Anterior cingulate cortex (tissue), 58 donors: ENCODE measurements around the gene ASIP.
"Not testable (repeated sequence)": the region's sequence is repeated elsewhere in the genome, so short reads cannot be mapped to it uniquely, and the experiment has no call there.

Experiments
- DNase-seq, 58 donors: peaks; one replicate each; lab custom pipeline; 2025; lab: John Stamatoyannopoulos, UW

The ASIP gene

DNA sequence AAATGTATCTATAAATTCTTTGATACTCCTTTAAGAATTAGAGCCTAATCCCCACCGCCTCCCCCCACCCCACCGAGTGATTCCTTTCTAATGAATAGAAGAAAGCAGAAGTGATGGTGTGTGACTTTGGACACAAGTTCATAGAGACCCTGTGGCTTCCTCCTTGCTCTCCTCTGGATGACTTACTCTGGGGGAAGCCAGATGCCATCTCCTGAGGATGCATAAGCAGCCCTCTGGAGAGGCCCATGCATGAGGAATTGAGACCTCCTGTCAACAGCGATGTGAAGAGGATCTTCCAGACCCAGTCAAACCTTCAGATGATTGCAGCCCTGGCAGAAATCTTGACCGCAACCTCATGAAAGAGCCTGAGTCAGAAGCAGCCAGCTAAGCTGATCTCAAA lies 40.8 kb downstream of the ASIP start:
- DNase-seq: no peak

DNA sequence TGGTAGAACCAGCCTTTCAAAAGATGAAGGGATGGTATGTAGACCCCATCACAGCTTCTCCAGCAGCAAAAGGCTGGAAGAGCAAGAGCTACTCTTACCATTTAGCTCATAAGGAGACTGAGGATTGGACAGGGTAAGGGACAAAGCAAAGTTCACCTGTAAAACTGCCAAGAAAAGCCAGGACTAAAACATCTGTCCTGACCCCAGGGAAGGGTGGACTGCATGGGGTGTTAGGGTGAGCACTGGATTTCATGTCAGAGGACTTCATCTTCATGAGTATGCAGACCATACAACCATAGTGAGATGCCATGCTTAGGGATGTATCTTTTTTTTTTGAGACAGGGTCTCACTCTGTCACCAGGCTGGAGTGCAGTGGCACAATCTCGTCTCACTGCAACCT lies 42.6 kb downstream of the ASIP start:
- no peak for DNase-seq

DNA sequence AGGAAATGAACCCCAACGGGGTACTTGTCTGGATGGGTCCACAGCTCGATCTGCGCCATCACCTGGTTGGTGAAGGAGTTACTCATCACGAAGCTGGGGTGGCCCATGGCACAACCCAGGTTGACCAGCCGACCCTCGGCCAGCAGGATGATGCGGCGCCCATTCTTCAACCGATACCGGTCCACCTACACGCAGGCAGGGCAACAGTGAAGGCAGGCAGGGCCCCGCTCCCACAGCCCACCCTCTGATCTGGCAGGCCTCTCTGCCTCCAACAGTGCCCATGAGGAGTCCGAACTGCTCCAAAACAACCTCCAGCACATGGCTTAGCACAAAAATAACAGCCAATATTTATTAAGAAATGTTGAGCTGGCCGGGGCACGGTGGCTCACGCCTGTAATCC lies 44.2 kb downstream of the ASIP start:
- no peak for DNase-seq

DNA sequence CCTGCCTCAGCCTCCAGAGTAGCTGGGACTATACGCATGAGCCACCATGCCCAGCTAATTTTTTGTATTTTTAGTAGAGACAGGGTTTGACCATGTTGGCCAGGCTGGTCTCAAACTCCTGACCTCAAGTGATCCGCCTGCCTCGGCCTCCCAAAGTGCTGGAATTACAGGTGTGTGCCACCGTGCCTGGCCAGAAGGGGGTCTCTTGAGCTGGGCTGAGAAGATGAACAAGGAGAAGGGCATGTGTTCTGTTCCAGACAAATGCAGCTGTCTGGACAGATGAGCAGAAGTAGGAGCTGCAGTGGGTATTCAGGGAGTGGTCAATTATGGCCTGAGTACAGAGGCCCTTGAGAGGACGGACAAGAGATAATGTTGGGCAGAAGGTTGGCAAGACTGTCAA lies 46.3 kb downstream of the ASIP start:
- not testable (repeated sequence) for DNase-seq

DNA sequence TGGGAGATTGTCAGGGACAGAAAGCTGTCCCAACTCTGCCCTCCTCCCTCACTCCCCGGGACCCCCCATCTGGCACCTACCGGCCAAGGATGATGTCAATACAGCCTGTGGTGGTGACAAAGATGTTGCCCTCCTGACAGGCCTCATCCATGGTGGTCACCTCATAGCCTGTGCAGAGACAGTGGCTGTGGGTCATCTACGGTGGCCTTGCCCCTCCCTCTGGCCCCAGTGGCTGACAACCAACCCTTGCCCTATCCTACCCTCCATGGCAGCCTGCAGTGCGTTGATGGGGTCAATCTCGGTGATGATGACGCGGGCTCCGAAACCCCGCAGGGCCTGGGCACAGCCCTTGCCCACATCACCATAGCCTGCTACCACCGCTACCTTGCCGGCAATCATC lies 49.2 kb downstream of the ASIP start:
- no peak for DNase-seq

DNA sequence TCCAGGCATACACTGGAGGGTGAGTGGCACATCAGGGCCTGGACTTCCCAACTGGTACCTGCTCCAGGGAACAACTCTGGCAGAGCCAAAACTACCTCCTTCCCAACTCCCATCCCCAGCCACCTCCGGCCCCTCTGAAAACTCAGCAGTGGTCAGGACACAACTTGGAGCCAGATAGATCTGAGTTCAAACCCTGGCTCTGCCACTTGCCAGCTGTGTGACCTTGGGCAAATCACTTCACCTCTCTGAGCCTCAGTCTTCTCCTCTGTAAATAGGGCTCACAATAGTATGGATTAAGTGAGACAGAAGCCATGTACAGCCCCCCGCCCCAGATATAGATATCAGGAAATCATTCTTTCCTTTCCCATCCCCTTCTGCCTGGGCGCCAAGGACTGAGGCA lies 51.3 kb downstream of the ASIP start:
- DNase-seq: no peak

DNA sequence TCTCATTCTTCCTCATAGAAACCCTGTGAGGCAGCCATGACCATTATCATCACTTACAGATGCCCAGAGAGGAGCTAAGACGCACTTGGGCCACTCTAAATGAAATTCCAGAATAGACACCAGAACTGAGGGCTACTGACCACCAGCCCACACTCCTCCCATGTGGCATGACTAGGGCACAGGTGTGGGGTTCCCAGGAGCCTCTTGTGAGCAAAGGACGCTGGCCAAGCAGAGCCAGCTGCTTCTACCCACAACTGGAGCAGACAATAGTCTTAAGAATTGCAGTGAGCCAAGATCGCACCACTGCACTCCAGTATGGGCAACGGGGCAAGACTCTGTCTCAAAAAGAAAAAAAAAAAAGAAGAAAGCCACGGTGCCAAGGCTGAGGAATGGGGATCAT lies 51.9 kb downstream of the ASIP start:
- no peak for DNase-seq

DNA sequence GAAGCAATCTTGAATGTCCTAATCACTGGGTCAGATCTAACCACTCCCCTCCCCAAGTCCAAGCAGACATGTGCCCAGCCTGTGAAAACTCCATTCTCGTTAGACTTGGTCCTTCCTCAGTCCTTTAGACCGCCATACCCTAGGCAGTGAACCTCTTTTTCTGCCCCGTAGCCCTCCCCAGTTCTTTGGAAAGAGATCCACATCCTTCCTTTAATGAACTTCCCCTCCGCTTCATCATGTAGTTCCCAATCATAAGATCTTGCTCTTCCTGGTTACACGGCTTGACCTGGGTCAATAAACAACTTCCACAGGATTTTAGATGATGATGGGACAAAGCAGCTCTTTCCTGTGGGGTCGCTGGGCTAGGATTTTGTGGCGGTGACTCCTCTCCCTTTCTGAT lies 52.4 kb downstream of the ASIP start:
- no peak for DNase-seq

DNA sequence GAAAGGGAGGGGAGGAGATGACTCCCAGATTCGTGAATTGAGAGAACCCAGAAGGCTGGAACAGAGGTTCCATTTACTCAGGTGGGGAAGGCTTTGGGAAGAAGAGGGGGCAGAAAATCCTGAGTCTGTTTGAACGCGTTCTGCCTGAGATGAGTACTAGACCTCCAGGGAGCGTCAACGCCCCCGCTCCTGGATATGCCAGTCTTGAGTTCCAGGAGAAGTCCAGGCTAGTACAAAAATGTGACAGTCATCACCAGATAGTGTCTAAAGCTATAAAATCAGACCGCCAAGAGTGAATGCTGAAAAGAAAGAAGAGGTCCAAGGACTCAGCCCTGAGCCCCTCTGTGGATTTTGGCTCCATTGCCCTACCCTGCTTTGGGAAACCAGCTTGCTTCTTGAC lies 53.3 kb downstream of the ASIP start:
- no peak for DNase-seq

DNA sequence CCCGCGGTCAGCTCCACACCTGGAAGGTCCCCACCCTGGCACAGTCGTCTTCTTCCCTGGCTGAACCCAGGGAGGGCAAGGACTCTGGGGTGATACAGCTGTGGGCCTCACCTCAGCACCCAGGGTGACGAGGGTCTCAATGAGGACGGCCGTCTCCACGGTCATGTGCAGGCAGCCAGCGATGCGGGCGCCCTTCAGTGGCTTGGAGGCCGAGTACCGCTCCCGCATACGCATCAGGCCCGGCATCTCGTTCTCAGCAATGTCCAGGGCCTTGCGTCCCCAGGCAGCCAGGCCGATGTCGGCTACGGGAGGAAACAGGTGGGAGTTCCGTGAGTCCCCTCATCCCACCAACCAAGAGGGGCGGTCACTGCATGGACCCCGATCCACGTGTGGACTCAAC lies 54.1 kb downstream of the ASIP start:
- DNase-seq: no peak

DNA sequence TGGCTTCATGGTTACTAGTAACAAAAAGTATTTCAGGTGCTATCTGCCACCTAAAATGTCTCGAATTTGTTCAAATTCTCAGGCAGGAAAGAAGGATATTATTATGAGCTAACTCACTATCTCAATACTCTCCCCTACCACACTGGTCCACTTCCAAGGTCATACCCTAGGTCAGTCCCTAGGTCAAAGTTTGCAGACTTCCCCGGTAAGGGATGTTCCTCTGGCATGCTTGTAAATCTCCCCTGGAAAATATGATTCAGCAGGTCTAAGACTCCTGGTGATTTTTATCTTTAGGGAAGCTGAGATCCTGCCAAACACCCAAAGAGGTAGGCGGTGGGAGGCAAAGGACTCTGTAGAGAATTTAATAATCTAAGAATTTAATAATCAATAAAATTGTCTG lies 55.2 kb downstream of the ASIP start:
- DNase-seq: no peak

DNA sequence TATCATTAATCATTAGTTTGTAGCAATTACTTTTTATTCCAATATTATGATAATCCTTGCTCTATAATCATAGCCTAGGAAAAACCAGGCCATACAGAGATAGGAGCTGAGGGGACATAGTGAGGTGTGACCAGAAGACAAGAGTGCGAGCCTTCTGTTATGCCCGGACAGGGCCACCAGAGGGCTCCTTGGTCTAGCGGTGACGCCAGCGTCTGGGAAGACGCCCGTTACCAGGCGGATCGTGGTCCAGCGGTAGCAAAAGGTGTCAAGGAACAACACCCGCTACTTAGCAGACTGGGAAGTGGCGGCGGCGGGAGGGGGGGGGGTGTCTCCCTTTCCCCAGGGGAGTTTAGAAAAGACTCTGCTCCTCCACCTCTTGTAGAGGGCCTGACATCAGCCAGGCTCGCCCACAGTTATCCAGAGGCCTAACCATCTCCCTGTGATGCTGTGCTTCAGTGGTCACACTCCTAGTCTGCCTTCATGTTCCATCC lies 57.1 kb downstream of the ASIP start:
- DNase-seq: not testable (repeated sequence)

DNA sequence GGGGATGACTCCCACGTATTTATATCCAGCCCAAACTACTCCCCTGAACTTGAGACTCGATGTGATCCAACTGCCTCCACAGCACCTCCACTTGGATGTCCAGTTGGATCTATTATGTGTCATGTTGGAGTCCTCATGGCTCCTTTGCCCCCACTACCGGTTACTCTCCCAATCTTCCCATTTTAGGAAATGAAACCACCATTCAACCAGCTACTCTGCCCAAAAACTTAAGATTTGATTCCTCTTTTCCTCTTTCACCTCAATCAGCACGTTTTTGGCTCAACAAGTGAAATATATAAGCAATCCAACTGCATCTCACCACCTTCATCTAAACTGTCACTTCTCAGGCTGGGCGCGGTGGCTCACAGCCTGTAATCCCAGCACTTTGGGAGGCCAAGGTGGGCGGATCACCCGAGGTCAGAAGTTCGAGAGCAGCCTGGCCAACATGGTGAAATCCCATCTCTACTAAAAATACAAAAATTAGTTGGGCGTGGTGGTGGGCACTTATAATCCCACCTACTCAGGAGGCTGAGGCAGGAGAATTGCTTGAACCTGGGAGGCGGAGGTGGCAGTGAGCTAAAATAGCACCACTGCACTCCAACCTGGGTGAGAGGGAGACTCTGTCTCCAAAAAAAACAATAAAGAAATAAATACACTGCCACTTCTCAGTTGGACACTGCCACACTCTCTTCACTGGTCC lies 58.5 kb downstream of the ASIP start:
- no peak for DNase-seq

DNA sequence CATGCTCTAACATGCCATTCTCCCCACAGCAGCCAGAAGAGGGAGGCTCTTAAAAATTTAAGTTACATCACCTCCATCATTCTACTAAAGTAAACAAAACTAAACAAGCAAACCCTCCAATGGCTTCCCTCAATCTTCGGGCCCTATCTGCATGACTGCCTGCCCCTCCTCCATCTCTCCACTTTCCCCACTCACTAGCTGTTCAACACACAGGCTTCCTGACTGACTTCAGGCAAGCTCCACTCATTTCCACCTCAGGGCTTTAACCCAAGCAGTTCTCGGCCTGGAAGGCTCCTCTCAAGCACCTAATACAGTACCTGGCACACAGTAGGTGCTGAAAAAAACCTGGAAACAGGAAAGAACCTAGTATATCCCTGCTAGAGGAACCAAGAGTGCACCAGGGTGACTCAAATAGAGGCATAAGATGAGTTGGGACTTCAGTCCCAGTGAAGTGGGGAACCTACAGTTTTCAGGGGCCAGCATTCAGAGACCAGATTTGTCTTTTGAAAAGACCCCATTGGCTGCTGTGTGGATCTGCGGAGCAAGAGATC lies 59.1 kb downstream of the ASIP start:
- DNase-seq: no peak

DNA sequence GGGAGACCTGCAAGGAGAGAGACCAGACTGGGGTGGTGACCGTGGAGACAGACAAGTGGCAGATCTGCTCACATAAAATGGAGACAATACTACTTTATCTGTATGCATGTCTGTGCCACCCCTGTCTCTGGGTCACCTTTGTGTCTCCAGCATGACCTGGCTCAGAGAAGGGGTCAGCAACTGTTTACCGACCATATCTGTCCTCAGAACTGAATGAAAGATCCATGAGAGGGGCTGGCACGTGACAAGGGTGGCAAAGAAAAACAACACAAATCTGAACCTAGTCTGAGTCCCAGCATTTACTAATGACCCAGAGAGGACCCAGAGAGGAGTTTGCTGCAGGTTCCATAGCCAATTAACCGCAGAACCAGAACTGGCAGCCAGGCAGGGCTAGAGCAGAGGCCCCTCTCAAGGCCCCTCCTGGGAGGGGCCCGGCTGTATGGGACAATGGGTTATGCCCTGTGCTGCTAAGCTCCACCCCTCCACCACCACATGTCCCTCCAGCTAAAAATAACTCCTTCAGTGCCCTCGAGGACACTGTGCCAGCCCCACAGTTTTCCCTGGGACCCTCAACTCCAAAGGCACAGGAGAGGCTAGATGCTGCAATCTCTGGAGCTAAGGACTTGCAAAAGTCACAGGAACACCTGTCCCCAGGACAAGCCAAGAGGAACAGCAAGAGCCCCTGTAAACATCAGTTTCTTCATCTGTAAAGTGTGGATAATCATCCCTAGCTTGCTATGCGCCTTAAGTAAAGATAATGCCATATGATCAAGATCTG lies 59.8 kb downstream of the ASIP start:
- DNase-seq: no peak

DNA sequence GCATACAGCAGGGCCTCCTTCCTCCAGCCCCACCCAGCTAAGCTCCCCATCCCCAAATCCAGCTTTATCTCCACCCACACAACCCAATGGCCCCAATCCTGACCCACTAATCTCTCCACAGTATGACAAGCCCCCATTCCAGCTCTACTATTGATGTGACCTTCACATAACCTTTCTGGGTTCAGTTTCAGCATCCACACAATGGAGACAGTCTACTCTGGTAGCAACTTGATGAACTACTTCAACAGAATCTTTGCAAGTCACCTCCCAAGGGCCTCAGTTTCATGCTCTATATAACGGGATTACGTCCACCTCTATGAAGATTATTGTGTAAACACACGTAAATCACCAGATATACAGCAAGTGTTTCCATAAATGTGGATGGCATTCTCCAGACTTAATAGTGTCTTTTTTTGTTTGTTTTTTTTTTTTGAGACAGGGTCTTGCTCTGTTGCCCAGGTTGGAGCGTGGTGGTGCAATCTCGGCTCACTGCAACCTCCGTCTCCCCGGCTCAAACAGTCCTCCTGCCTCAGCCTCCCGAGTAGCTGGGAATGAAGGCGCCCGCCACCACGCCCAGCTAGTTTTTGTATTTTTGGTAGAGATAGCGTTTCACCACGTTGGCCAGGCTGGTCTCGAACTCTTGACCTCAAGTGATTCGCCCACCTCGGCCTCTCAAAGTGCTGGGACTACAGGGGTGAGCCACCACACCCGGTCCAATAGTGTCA lies 60.5 kb downstream of the ASIP start:
- DNase-seq: peak in 1 of 58 donors; percentile 3

DNA sequence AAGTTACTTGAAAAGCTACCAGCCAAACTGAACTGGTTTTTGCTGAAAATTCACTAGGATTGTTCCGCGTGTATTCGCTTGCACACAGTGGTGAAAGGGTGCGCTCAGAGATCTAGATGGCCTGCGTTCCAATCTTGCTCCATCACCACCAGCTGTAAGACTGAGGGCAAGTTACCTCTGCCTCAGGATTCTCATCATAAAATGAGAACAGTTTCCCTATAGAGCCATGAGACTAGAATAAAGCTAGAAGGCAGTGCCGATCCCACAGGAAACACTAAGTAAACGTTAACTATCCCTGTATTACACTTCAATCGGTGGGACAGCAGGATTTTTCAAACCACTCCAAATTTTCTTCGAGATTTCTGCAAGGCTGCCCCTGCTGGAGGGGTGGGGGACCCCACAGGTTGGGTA lies 61.1 kb downstream of the ASIP start:
- no peak for DNase-seq

DNA sequence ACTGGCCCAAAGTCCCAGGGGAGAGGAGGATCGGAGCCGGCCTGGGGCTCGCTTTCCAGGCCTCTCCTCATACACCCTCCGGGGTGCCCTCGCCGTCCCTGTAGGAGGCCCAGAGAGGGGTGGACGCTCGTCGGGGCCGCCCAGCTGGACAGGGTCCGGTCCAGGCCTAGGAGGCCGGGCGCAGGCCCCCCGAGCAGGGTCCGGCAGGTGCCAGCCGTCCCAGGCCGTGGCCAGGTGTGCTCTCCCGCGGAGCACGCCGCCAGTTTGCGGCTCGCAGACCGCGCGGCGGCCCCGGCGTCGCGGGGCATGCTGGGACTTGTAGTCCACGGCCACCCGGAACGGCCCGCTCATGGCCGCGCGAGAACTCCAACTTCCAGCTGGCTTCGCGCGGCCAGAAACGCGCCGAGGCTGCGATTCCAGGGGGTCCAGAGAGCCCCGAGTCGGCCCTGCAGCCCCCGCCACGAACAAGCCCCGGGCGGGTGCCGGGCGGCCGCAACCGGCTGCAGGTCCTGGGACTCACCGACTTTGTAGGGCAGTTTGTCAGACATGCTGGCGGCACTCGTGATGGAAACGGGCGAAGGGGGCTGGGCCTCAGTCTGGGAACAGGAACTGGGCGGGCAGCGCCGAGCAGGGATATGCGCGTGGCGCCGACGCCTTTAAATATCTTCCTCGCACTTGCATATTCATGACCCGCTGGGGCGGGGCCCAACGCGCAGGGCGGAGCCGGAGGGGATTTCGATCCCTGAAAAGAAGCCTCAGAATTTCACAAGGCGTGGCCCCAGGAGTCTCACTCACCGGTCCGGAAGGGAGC lies 61.7 kb downstream of the ASIP start, which contains the start of gene AHCY:
Gene AHCY (minus strand): TSS at position 633 of the 811 bp plus-strand sequence. CDS start 85 bp downstream, at position 548.
- peak; percentile 71 to 99 (median 94) for DNase-seq

DNA sequence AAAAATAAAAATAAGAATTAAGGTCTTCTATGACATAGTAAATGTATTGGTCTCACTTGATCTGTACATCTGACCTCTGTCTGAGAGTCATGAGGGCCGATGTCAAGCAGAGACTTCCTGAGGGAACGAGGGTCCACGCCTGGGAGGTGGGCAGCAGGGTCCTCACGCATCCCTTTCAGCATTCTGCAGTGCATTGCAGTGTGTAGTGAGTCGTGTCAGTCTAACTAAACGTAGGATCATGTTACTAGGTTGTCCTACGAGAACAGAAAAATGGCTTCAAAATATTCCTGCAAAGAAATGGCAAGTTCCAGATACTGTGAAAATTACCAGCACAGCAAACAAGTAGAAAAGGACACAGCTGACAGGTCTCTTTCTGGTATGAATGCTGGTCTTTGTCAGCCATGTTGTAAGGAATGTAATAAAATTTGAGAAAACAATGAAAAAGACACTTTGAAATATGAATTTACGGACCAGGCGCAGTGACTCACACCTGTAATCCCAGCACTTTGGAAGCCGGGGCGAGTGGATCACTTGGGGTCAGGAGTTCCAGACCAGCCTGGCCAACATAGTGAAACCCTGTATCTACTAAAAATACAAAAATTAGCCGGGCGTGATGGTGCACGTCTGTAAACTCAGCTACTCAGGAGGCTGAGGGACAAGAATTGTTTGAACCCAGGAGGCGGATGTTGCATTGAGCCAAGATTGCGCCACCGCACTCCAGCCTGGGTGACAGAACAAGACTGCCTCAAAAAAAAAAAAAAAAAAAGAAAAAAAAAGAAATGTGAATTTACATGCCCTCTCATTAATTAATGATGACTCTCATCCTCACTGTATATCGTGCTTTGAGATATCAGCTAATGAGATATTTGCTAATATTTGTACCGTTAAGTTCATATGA lies 64.4 kb downstream of the ASIP start:
- no peak for DNase-seq
